Cardiac muscle cell (in vitro differentiated cells and primary cell): ENCODE results near the gene MCM7. TPM values are rescaled to one million over a fixed set of nuclear protein-coding genes. Genes with fewer than 3 reads are reported as not detected.
"Not testable (repeated sequence)": the region's sequence is repeated elsewhere in the genome, so short reads cannot be mapped to it uniquely, and the experiment has no call there.

Experiments used
- DNase-seq, 2 donors: peaks; one replicate each; pipeline versions ENCODE4 v3.0.0 to v3.0.0-alpha.2; 2010 to 2017; ENCODE audit warnings: low read depth in 1 of 2, low spot score in 1 of 2
- H3K27ac ChIP-seq: fragments of 200-600 bp; sonication (generic); 2 replicates; pipeline ENCODE4 v1.5.1; 2016
- H3K27me3 ChIP-seq: fragments of 200-600 bp; sonication (generic); 2 replicates; pipeline ENCODE4 v1.6.0; 2016; ENCODE audit warnings: control low read depth
- H3K36me3 ChIP-seq: fragments of 200-600 bp; sonication (generic); 2 replicates; pipeline ENCODE4 v1.5.1; 2016; ENCODE audit warnings: control low read depth
- H3K4me1 ChIP-seq: fragments of 200-600 bp; sonication (generic); 2 replicates; pipeline ENCODE4 v1.8.1; 2017; ENCODE audit warnings: low read depth, mild to moderate bottlenecking, mixed run types
- H3K4me3 ChIP-seq: fragments of 200-600 bp; sonication (generic); 2 replicates; pipeline ENCODE4 v1.5.1; 2016; ENCODE audit warnings: mild to moderate bottlenecking
- H3K9me3 ChIP-seq: fragments of 200-600 bp; sonication (generic); 2 replicates; pipeline ENCODE4 v1.5.1; 2017; ENCODE audit warnings: low read depth, mild to moderate bottlenecking, control low read depth
- polyA plus RNA-seq: library from polyadenylated mRNA; unstranded; fragments of >200 nt; fragmentation: Nextera tagmentation; extraction: Ambion mirVana; gene quantifications from 2 replicates; pipeline ENCODE4 v1.2.1, GENCODE V29; 2016
- total RNA-seq: library from RNA; depleted of rRNA; stranded (reverse); fragments of >200 nt; gene quantifications from 2 replicates; pipeline ENCODE4 v1.2.3, GENCODE V29; 2016
- TF ChIP-seq, protein P1 (sequence below): IDR thresholded peaks from 2 replicates; pipeline ENCODE4 v1.5.1; 2012; ENCODE audit warnings: low read depth, mild to moderate bottlenecking, low read length

The MCM7 gene
- 68.9 and 88.3 TPM in 2 replicates for total RNA-seq
- 77.2 and 105 TPM in 2 replicates for polyA plus RNA-seq

DNA sequence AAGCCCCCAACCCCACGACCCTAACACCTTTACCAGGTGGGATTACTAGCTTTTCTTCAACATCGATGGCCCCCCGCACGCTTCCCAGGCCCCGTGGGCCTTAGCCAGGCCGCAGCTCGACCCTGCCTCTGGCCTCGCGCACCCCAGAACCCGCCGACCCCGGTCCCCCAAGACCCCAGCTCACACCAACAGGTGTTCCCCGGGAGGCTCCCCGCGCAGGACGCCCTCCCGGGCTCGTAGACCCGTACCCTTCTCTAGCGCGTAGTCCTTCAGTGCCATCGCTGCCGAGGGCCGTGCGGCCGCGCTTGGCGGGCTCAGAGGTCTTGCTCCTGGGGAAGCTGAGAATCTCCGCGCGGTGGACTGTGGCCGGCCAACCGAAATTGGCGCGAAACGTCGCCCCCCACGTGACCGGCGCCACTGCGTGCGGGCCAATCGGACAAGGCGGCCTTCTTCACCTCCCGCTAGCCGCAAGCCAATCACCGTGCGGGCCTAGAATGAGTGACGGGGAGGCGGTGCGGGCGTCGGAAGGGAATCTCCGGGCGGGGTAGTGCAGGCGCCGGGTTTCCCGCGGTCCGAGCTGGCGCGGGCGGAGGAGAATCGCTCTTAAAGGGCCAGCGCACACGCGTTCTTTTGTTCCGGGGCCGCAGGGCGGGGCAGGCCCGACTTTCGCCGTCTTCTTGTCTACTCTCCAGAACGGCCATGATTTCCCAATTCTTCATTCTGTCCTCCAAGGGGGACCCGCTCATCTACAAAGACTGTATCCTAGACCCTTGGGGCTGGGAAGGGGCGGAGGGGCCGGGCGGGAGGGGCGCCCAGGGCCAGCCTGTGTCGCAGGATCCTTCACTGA, at the start of gene MCM7, which contains the start of gene AP4M1:
Gene MCM7, minus strand, starts transcription at position 382 of the 847 bp plus-strand sequence. Its CDS starts 103 bp downstream, at position 279.
Gene AP4M1, plus strand, starts transcription at position 628 of the 847 bp plus-strand sequence. Its CDS starts 72 bp downstream, at position 700.
- Histone ChIP-seq H3K36me3 (peaks cover 29% of the 10 kb centered on the region), H3K27me3 (no peaks in the 10 kb centered on the region), H3K4me1 (no peaks in the 10 kb centered on the region), H3K4me3 (peak within 1 kb of the TSS; percentile 86), H3K9me3 (no peaks in the 10 kb centered on the region), H3K27ac (peak within 1 kb of the TSS; percentile 90)
- peak; percentile 98 to 100 for DNase-seq
- TF ChIP-seq, protein P1, sequence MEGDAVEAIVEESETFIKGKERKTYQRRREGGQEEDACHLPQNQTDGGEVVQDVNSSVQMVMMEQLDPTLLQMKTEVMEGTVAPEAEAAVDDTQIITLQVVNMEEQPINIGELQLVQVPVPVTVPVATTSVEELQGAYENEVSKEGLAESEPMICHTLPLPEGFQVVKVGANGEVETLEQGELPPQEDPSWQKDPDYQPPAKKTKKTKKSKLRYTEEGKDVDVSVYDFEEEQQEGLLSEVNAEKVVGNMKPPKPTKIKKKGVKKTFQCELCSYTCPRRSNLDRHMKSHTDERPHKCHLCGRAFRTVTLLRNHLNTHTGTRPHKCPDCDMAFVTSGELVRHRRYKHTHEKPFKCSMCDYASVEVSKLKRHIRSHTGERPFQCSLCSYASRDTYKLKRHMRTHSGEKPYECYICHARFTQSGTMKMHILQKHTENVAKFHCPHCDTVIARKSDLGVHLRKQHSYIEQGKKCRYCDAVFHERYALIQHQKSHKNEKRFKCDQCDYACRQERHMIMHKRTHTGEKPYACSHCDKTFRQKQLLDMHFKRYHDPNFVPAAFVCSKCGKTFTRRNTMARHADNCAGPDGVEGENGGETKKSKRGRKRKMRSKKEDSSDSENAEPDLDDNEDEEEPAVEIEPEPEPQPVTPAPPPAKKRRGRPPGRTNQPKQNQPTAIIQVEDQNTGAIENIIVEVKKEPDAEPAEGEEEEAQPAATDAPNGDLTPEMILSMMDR, result no peak

DNA sequence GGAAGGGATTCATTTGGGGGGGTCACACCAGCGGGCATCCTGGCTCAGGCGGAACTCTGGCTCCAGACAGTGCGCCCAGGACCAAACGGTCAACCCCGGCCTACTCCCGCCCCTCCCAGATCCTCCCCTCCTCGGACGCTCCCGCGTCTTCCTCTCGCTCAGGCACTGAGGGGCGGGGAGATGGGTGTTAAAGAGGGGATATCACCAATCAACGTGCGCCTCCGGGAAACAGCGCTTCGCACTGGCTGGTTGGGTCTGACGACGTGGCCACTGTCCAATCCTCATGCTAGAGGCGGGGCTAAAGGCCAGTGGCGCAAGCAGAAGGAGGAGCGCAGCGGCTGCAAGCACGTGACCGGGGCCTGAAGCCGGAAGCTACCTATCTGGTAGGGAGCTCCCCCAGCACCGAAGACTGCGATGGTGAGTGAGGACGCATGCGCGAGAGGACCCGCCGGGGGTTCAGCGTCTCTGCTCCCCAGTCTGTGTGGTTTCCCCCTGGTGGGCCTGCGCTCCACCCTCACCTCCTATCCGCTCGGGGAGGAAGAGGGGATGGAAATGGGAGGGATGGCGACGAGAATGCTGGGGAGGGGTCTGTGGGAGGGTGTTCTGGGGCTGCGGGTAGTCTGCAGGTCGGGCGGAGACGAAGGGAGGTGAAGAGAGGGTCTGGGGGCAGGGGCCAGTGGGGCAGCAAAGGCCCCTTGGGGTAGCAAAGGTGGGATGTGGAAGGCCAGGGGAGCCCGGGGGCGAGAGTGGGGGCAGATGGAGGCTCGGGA, 47.5 kb upstream of the MCM7 start, which contains the start of gene LAMTOR4:
Gene LAMTOR4, plus strand, starts transcription at position 360 of the 770 bp plus-strand sequence. Its CDS starts 55 bp downstream, at position 415.
- Histone ChIP-seq H3K27ac (peak within 1 kb of the TSS; percentile 54), H3K27me3 (no peaks in the 10 kb centered on the region), H3K36me3 (no peaks in the 10 kb centered on the region), H3K4me3 (peak within 1 kb of the TSS; percentile 97), H3K9me3 (no peaks in the 10 kb centered on the region), H3K4me1 (no peaks in the 10 kb centered on the region)
- TF ChIP-seq, protein P1, result no peak
- DNase-seq, result peak; percentile 99

DNA sequence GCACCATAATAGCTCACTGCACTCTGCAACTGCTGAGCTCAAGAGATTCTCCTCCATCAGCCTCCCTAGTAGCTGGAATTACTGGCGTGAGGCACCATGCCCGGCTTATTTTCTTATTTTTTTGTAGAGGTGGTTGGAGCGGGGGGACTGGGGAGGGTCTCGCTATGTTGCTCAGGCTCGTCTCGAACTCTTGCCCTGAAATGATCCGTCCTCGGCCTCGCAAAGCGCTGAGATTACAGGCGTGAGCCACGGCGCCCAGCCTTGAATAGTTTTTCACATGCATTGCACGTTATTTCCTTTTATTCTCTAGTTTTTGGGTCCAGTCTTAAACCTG, 47.0 kb upstream of the MCM7 start:
- H3K36me3 ChIP-seq, result no peaks in the 10 kb centered on the region
- H3K4me1 ChIP-seq, result no peaks in the 10 kb centered on the region
- H3K4me3 ChIP-seq, result peak overlapping the region; percentile 12
- H3K27me3 ChIP-seq, result no peaks in the 10 kb centered on the region
- H3K27ac ChIP-seq, result peak overlapping the region; percentile 54
- TF ChIP-seq, protein P1, result no peak
- no peak for DNase-seq
- H3K9me3 ChIP-seq, result no peaks in the 10 kb centered on the region

DNA sequence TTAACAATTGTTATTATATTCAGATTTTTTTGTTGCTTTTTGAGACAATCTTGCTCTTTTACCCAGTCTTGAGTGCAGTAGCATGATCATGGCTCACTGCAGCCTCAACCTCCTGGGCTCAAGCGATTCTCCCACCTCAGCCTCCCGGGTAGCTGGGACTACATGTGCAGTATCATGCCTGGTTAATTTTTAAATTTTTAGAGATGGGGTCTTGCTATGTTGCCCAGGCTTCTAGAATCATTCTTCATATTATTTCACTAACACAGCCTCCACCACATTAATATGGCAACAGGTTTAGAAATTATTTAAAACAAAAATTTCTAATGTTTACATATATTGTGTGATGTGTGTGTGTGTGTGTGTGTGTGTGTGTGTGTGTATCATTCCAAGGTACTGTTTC, 46.1 kb upstream of the MCM7 start:
- Histone ChIP-seq H3K27ac (no peak overlapping the region), H3K27me3 (no peaks in the 10 kb centered on the region), H3K4me1 (no peaks in the 10 kb centered on the region), H3K36me3 (no peaks in the 10 kb centered on the region), H3K9me3 (no peaks in the 10 kb centered on the region), H3K4me3 (no peak overlapping the region)
- no peak for DNase-seq
- TF ChIP-seq, protein P1, result no peak

DNA sequence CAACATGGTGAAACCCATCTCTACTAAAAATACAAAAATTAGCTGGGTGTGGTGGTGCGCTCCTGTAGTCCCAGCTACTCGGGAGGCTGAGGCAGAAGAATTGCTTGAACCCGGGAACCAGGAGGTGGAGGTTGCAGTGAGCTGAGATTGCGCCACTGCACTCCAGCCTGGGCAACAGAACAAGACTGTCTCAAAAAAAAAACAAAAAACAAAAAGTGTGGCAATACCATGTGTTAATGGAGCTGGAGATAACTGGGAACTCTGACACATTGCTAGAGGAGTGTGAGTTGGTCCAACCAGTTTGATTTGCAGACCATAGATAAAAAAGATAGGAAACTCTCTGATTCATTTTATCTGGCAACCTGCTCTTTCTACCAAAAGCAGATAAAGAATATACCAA, 45.2 kb upstream of the MCM7 start:
- H3K27ac ChIP-seq, H3K4me3 ChIP-seq, H3K27me3 ChIP-seq, H3K4me1 ChIP-seq, H3K9me3 ChIP-seq, H3K36me3 ChIP-seq: not testable (repeated sequence)
- DNase-seq, result peak in 1 of 2 donors; percentile 86
